GM19238 (cell line): ENCODE data around the gene MIEF1.
A peak's percentile ranks its signal among the peaks of the same experiment; 100 is the strongest.

Source experiments
- DNase-seq: peaks from one replicate; pipeline ENCODE4 v3.0.0; 2011; ENCODE audit warnings: low spot score; ENCODE audit not compliant: insufficient read length

Gene MIEF1

GRCh38 chr22:39470451-39471291 lies 31.4 kb upstream of the MIEF1 start:
- DNase-seq, result no peak

GRCh38 chr22:39471381-39472141 lies 30.5 kb upstream of the MIEF1 start:
- DNase-seq, result peak; percentile 71

GRCh38 chr22:39472570-39473556 lies 29.2 kb upstream of the MIEF1 start:
- peak; percentile 49 for DNase-seq

GRCh38 chr22:39473851-39474250 lies 28.2 kb upstream of the MIEF1 start:
- DNase-seq, result no peak

GRCh38 chr22:39474351-39475111 lies 27.6 kb upstream of the MIEF1 start:
- DNase-seq, result no peak

- DNase-seq, result no peak
These were observed 26.8 kb upstream of the MIEF1 start for GRCh38 chr22:39475337-39475736.

GRCh38 chr22:39475902-39476301 lies 26.2 kb upstream of the MIEF1 start:
- no peak for DNase-seq

- DNase-seq, result no peak
These were observed 25.4 kb upstream of the MIEF1 start for GRCh38 chr22:39476664-39477063.

GRCh38 chr22:39477542-39477941 lies 24.5 kb upstream of the MIEF1 start:
- DNase-seq, result no peak

GRCh38 chr22:39478441-39478850 lies 23.6 kb upstream of the MIEF1 start:
- DNase-seq, result no peak

GRCh38 chr22:39479254-39479653 lies 22.8 kb upstream of the MIEF1 start:
- DNase-seq, result no peak

GRCh38 chr22:39480557-39480956 lies 21.5 kb upstream of the MIEF1 start:
- DNase-seq, result no peak

- no peak for DNase-seq
These were observed 21.0 kb upstream of the MIEF1 start for GRCh38 chr22:39481054-39481453.

- DNase-seq, result no peak
These were observed 20.5 kb upstream of the MIEF1 start for GRCh38 chr22:39481595-39481994.

GRCh38 chr22:39482768-39483167 lies 19.3 kb upstream of the MIEF1 start:
- no peak for DNase-seq

GRCh38 chr22:39486951-39487825 lies 14.9 kb upstream of the MIEF1 start:
- no peak for DNase-seq

- no peak for DNase-seq
These were observed 14.1 kb upstream of the MIEF1 start for GRCh38 chr22:39487826-39488520.

- no peak for DNase-seq
These were observed 13.5 kb upstream of the MIEF1 start for GRCh38 chr22:39488563-39489083.
